ENCODE data around the gene ARIH1.

- no peak for TF ChIP-seq POLR2A (IDR thresholded peaks at IDR 0.05; ENCODE audit: borderline replicate concordance, extremely low read depth, insufficient read depth, insufficient read length)
- TF ChIP-seq ZNF274 (IDR thresholded peaks at IDR 0.05; ENCODE audit: low read depth, low read length), result no peak
- no peak for TF ChIP-seq RAD21 (IDR thresholded peaks at IDR 0.05; ENCODE audit: low read depth)
- TF ChIP-seq CTCF (IDR thresholded peaks at IDR 0.05 in 2 of 3, conservative IDR thresholded peaks at IDR 0.05 in 1 of 3; ENCODE audit: borderline replicate concordance in 1 of 3, insufficient read depth in 1 of 3, low read depth in 2 of 3, low read length in 2 of 3), result no peak
- TF ChIP-seq, protein P1, sequence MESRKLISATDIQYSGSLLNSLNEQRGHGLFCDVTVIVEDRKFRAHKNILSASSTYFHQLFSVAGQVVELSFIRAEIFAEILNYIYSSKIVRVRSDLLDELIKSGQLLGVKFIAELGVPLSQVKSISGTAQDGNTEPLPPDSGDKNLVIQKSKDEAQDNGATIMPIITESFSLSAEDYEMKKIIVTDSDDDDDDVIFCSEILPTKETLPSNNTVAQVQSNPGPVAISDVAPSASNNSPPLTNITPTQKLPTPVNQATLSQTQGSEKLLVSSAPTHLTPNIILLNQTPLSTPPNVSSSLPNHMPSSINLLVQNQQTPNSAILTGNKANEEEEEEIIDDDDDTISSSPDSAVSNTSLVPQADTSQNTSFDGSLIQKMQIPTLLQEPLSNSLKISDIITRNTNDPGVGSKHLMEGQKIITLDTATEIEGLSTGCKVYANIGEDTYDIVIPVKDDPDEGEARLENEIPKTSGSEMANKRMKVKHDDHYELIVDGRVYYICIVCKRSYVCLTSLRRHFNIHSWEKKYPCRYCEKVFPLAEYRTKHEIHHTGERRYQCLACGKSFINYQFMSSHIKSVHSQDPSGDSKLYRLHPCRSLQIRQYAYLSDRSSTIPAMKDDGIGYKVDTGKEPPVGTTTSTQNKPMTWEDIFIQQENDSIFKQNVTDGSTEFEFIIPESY (IDR thresholded peaks at IDR 0.05; ENCODE audit: extremely low read depth, insufficient replicate concordance, low read length), result no peak
- no peak for TF ChIP-seq EZH2phosphoT487 (IDR thresholded peaks at IDR 0.05; ENCODE audit: borderline replicate concordance)
- no peak for TF ChIP-seq REST (IDR thresholded peaks at IDR 0.05; ENCODE audit: low read depth)
- TF ChIP-seq SIN3A (IDR thresholded peaks at IDR 0.05; ENCODE audit: low read depth), result no peak
- TF ChIP-seq ELF1 (IDR thresholded peaks at IDR 0.05; ENCODE audit: borderline replicate concordance, low read depth), result no peak
- TF ChIP-seq CEBPB (IDR thresholded peaks at IDR 0.05; ENCODE audit: low read depth), result no peak
- TF ChIP-seq ZFX (IDR thresholded peaks at IDR 0.05), result no peak
- TF ChIP-seq, protein P2, sequence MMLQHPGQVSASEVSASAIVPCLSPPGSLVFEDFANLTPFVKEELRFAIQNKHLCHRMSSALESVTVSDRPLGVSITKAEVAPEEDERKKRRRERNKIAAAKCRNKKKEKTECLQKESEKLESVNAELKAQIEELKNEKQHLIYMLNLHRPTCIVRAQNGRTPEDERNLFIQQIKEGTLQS (IDR thresholded peaks at IDR 0.05), result no peak
- TF ChIP-seq, protein P3, sequence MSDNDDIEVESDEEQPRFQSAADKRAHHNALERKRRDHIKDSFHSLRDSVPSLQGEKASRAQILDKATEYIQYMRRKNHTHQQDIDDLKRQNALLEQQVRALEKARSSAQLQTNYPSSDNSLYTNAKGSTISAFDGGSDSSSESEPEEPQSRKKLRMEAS (IDR thresholded peaks at IDR 0.05), result no peak
These were observed 61.8 kb downstream of the ARIH1 start for GRCh38 chr15:72535911-72536310.

All from HCT116 (cell line).